ENCODE measurements around the gene KRCC1. TPM values are rescaled to one million over a fixed set of nuclear protein-coding genes. Genes with fewer than 3 reads are reported as not detected.
A peak's percentile ranks its signal among the peaks of the same experiment; 100 is the strongest.

KRCC1 gene
- total and polyA plus RNA-seq, 12 donors = 18.5 to 27.0 (median 22.0) TPM

DNA sequence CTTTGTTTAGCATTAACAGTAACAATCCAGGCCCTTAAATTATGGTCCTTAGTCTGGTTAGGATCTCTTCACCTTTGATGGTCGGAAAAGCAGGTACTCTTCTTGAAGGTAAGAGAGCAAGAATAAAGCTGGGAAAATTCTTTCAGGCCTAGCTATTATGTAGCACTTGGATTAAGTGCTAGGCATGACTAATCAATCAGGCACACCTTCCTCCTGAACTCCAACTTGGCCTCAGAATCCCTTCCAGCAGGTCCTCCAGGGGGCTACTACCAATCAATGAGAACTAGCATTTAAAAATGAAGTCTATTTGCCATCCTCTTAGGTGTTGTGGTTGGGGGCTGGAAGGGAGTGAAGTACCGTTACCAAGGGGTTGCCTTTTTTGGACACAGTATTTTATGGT is 15.8 kb upstream of the KRCC1 start:
- Histone ChIP-seq H3K36me3 (no peaks in the 10 kb centered on the region), H3K27me3 (peaks cover 0 to 4% (median 0%) of the 10 kb centered on the region in 7 donors), H3K27ac (peak overlapping the region in 6 of 10 donors; percentile 7 to 96 (median 82)), H3K9me3 (peaks cover 0 to 4% (median 0%) of the 10 kb centered on the region in 11 donors), H3K4me3 (peak overlapping the region in 8 of 10 donors; percentile 31 to 61 (median 56)), H3K4me1 (peaks cover 0 to 35% (median 0%) of the 10 kb centered on the region in 9 donors)
- DNase-seq (no peak), ATAC-seq (no peak)
- WGBS, 2 donors = 49 to 62% methylated on average over 2 of the region's 2 CpGs
- TF ChIP-seq, protein P1, sequence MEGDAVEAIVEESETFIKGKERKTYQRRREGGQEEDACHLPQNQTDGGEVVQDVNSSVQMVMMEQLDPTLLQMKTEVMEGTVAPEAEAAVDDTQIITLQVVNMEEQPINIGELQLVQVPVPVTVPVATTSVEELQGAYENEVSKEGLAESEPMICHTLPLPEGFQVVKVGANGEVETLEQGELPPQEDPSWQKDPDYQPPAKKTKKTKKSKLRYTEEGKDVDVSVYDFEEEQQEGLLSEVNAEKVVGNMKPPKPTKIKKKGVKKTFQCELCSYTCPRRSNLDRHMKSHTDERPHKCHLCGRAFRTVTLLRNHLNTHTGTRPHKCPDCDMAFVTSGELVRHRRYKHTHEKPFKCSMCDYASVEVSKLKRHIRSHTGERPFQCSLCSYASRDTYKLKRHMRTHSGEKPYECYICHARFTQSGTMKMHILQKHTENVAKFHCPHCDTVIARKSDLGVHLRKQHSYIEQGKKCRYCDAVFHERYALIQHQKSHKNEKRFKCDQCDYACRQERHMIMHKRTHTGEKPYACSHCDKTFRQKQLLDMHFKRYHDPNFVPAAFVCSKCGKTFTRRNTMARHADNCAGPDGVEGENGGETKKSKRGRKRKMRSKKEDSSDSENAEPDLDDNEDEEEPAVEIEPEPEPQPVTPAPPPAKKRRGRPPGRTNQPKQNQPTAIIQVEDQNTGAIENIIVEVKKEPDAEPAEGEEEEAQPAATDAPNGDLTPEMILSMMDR (IDR thresholded peaks at IDR 0.05) = no peak
- intact Hi-C loops (cut with DNase I) = no loop called here

DNA sequence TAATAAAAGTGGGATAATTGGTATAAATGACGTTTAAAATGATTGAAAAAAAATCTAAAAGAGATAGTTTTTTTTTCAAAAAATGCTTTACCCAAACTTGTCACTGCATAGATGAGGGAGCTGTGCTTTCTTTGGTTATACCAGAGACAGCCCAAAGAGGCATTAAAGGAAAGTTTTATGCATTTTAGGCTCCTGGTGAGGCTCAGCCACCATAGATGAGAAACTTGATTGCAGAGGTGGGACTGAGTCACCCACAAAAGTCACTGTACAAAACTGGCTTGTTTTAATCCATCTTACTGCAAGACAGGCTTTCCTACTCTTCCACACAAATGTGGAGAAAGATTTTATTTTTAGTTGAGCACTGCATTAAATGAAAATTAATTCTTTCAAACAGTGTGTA is 14.5 kb upstream of the KRCC1 start:
- H3K4me1 ChIP-seq = peaks cover 0 to 31% (median 0%) of the 10 kb centered on the region in 9 donors

DNA sequence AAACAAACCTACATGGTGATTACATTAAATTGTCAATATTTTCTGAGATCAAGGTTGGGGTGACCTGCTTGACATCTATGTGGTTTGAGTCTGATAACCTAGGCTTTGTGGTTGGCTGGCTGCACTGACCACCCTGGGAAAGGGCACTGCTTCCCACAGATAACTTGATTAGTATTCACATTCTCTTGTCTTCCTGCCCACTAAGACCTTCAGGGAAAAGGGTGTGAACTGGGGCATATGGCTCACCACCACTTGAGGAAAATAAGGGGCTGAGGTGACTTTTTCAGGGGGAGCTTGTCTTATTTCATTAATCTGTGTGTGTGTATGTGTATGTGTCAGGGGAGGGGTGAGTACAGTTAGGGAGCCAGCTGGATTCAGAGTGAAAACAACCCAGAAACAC is 13.5 kb upstream of the KRCC1 start:
- TF ChIP-seq, protein P1 (IDR thresholded peaks at IDR 0.05) = no peak
- DNase-seq (no peak), ATAC-seq (no peak)
- peak overlapping the region in 9 of 10 donors; percentile 58 to 96 (median 78) for H3K27ac ChIP-seq
- intact Hi-C loops (cut with DNase I) = no loop called here
- H3K4me1 ChIP-seq = peaks cover 0 to 22% (median 0%) of the 10 kb centered on the region in 9 donors
- H3K4me3 ChIP-seq = peak overlapping the region; percentile 26 to 61 (median 50)
- no peaks in the 10 kb centered on the region for H3K36me3 ChIP-seq
- peaks cover 0 to 4% (median 0%) of the 10 kb centered on the region in 7 donors for H3K27me3 ChIP-seq
- H3K9me3 ChIP-seq = peaks cover 0 to 4% (median 0%) of the 10 kb centered on the region in 11 donors

More for the DNA sequence above, 14.5 kb upstream of the KRCC1 start:
- Histone ChIP-seq H3K27me3 (peaks cover 0 to 4% (median 0%) of the 10 kb centered on the region in 7 donors), H3K9me3 (peaks cover 0 to 4% (median 0%) of the 10 kb centered on the region in 11 donors), H3K36me3 (no peaks in the 10 kb centered on the region), H3K4me3 (peak overlapping the region in 8 of 10 donors; percentile 31 to 61 (median 56)), H3K27ac (peak overlapping the region in 7 of 10 donors; percentile 72 to 96 (median 87))
- intact Hi-C loops (cut with DNase I) = no loop called here
- WGBS, 2 donors = 36 to 51% methylated on average over 1 of the region's 1 CpG
- ATAC-seq = no peak
- no peak for DNase-seq
- TF ChIP-seq, protein P1 (IDR thresholded peaks at IDR 0.05) = no peak

DNA sequence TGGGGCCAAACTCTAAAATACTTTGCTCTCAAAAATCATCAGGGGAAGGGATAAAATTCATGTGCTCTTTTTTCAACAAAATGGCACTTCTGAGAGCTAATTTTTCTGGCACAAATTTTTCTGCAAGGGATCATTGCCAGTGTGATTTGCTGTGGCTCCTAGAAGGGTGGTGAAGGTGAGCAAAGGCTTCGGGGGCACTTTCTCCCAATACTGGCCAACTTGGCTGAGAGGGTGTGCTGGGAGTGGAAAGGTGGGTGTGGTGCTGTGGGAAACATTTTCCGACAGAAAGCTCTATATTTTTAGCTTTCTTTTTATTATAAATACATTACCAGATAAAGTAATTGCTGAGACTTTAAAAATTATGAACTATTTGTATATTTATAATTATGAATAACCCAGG is 12.5 kb upstream of the KRCC1 start:
- peak overlapping the region; percentile 26 to 61 (median 50) for H3K4me3 ChIP-seq
- intact Hi-C loops (cut with DNase I) = no loop called here
- ATAC-seq = peak in 5 of 8 donors; percentile 45 to 60 (median 51)

More for the DNA sequence above, 12.5 kb upstream of the KRCC1 start:
- no peaks in the 10 kb centered on the region for H3K36me3 ChIP-seq
- no peak for DNase-seq
- H3K27ac ChIP-seq = peak overlapping the region; percentile 72 to 96 (median 78)
- TF ChIP-seq, protein P1 (IDR thresholded peaks at IDR 0.05) = no peak
- WGBS, 2 donors = 35 to 46% methylated on average over 2 of the region's 2 CpGs
- H3K4me1 ChIP-seq = peaks cover 0 to 21% (median 0%) of the 10 kb centered on the region in 9 donors
- H3K27me3 ChIP-seq = peaks cover 0 to 4% (median 0%) of the 10 kb centered on the region in 7 donors
- H3K9me3 ChIP-seq = peaks cover 0 to 1% (median 0%) of the 10 kb centered on the region in 11 donors
